GM21360 (cell line): ENCODE data around the gene UBAC2.

Source experiments
- ATAC-seq: cut with Tn5 transposase; IDR thresholded peaks from one replicate; pipeline ENCODE4 v1.9.1; 2021; ENCODE audit warnings: mild to moderate bottlenecking, moderate library complexity; ENCODE audit not compliant: unreplicated experiment

Gene UBAC2

DNA sequence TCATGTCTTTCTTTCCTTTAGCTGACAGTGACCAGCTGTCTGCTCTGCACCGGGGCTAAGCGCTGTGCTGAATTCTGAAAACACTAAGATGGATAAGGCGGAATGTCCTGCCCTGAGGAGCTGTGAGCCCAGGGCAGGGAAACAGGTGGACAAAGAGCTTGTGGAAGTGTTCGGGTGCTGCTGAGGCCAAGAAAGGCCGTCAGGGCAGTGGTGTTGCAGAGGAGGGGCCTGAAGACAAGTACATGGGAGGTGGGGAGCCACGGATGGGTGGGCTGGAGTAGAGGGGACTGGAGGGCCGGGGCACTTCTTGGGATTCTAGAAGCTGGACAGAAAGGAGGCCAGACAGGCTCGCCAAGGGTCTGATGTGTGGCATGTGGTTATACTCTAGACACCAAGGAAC is 172.8 kb downstream of the UBAC2 start:
- ATAC-seq: no peak

DNA sequence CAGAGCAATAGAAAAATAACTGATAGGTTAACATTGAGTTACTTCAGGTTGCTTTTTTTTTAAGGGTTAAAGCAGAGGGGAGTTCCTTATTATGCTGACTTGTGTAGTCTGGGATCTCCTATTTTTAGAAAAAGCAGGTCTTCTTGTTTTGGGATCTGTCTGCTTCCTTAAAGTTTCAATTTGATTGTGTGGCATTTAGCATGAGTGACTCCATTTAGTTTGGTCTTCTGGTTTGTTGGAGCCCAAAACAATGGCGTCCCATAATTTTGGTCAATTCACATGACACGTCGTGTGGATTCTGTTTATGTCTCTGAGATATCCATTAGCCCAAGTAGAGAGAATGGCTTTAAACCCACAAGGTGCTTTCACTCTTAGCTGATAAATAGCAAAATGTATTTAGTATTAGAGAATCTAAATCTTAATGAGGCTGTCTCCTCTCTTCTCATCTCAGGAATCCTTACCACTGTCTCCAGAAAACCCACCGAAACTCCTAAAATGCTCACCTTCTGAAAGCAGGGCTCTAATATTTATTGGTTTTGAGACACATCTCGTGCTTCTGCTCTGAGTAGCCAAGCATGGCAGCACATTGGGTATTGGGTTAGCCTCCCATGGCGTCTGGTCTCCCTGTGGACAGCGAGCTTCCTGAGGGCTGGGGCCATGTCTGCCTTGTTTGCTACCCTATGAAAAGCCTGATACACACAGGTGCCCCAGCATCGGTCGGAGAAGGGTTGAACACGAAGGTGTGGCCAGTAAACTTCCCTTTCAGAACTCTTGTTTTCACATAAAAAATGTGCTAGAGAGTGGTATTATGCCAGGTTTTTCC is 173.7 kb downstream of the UBAC2 start:
- no peak for ATAC-seq

DNA sequence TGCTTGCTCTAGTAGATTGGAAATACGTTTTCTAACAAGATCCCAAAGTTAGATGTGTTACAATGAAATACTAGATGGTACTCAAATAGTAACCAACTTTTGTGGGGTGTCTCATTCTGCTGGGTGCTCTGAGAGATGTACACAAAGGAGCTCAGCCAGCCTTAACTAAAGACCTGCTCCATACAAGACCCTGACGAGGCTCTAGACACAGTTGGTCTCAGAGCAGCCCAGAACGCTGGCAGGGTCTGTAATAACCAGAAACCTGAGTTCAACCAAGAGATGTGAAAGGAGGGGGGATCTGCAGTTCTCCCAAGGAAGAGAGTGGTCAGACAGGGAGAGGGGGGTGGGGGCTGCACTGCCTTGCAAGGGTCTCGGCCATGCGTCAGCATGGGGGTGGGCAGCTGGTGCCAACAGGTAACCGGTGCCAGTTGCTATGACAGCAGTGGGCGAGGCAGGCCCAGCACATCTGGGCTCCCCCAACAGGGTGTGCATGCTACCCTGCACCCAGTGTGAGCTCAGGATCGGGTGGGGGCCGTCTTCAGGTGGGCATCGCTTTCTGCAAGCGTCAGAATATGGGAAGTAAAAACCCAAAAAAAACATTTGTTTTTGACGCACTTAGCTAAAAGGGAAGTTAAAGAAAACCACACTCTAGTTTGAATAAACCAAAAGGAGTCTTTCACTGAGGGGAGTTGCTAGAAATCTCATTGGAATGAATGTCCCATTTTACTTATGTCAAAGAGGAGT is 174.5 kb downstream of the UBAC2 start:
- ATAC-seq: peak; percentile 43

DNA sequence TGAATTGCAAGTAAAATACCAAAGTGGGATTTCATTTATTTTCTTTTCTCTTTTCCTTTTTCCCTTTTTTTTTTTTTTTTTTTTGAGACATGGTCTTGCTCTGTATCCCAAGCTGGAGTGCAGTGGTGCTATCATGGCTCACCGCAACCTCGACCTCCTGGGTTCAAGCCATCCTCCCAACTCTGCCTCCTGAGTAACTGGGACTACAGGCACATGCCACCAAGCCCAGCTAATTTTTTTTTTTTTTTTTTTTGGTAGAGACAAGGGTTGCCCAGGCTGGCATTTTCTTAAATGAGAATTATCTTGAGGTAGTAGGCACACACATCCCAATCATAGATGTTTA is 175.1 kb downstream of the UBAC2 start:
- peak; percentile 10 for ATAC-seq

DNA sequence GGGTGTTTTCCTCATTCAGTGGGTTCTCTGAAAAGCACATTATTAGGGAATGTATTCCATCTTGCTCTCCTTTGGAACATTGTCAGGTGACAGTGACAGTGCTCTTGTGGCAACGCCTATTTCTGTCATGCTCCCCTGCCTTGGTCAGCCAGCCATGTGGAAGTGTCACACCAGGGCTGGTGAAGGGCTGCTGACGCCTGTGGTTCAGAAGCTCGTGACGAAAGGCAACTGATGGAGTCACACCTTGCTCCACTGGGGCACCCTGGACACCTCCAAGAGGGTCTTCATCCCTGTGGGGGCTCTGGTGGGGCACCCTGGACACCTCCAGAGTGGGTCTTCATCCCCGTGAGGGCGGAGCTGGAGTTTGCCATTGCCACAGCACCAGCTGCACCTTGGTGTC is 175.5 kb downstream of the UBAC2 start:
- ATAC-seq: peak; percentile 65

DNA sequence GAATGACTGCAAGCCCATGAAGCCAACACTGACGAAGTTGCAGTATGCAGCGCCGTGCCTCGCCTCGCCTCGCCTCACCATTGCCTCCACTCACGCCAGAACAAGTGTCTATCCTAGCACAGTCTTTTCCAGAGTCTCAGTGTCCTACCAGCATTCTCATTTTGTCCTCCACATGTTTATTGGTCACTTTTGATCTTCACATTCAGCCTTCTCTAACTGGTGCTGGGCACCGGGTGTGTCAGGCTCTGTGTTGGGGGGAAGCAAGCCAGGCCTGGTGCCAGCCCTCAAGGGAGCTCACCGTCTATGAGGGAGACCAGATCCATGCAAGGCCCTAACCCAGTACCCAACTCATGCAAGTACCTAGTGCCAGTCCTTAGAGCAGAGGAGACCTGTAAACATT is 176.3 kb downstream of the UBAC2 start:
- no peak for ATAC-seq

DNA sequence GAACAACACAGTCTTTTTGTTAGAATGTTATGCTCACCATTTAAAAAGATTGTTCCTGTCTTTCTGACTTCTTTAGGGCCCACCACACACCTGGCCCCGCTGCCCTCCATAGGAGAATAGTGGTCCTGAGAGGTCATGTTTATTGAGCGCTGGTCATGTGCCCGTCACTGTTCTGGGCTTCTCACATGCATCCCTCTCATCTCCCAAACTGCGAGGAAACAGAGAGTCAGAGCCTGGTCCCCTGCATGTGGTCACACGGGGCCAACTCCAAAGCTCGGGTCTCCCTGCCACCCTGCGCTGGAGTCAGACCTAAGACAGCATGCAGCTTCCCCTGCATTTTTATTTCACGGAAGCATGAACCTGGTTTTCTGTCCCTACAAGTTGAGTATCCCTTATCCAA is 177.0 kb downstream of the UBAC2 start:
- no peak for ATAC-seq

DNA sequence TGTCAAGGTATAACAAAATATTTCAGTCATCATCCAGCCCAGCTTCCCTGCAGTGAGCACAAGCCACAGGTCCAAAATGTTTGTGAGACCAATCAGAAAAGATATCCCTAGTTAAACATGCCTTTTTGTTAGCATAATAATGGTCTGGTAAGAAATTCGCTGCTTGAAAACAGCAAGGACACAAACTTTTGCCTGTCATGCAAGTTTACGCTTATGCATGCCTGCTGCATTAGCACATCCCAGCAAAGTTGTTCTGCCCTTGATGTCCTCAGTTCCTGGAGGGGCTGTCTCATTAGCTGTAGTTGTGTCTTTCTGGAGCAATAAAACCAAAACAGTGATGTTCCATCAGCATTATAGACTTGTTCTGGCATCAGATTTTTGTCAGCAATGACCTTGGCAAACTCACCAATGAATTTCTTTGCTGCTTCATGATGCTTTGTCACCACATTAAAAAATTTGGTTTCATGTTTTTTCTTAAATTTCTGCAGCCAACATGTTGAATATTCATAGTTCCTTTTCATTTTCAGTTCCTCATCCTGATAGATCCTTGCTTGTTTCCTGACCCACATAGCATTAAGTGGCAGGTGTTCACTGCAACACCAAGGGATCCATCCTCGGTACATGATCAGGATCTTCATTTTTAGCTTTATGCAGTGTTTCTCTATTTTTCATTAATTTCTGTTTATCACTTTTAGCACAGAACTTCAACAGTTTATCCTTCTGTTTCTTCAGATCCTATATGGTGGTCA is 178.5 kb downstream of the UBAC2 start:
- ATAC-seq: no peak

DNA sequence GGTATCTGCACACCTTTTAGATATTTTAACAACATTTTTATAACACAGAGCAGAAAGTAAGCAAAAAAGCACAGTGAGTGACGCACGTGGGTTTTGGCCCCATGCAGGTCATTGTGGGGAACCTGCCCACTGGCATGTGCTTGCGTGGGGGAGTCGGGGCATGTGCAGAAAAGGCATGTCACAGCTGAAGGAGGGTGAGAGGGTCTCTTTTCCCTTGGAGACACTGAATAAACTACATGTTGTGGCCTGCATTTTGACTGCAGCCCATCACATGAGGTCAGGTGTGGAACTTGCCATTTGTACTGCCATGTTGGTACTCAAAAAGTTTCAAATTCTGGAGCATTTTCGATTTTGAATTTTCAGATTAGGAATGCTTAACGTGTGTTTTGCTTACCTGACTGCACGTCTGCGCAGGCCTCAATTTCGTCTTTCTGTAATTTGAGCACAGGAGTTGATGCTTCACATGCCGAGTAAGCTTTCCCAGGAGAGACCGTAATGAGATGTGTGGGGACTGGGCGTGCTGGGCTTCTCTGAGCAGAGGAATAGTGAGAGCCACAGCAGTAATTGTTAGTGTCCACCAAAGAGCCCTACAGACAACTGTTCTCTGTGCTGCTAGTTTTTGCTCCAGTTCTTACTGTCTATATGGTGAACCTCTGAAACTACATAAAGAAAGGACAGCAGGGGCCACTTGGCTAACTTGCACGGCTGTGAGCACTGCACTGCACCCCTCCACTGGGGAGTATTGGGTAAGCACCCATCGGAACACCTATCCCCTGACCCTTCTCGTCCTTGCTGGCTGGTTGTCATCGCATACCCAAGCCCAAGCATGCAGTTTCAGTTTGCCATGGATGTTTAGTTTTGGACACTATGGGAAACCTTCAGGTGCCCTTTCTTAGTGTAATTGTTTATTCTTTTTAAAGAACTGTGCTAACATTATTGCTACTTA is 179.5 kb downstream of the UBAC2 start:
- ATAC-seq: no peak

DNA sequence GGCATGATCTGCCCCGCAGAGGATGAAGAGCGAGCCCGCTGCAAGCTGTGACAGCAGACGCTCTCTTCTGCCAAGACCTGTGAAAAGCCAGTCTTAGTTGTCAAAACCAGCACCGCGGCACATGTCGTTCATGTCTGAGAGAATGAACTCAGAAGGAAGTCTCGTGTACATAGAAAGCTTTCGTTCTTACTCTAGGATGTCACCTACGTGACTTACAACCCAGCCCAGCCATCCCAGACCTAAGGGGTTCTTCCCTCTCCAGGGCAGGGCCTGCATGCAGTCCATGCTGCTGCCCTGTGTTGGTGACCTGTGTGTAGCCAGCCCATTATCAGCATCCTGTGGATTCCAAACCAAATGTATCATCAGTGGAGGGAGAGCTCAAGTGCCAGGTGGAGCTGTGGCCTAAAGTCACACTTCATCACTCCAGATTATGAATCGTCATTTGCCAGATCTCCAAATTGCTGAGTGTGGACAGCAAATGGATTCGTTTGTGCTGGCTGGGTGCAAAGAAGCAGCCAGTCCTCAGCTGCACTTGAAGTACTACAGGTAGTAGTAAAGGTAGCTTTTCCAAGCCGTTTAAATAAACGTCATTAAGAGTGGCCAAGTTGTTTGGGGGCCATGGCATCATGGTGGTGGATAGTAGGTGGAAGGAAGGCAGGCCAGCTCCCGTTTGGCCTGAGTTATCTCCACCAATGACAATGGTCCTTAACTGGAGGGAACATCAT is 180.4 kb downstream of the UBAC2 start:
- no peak for ATAC-seq

DNA sequence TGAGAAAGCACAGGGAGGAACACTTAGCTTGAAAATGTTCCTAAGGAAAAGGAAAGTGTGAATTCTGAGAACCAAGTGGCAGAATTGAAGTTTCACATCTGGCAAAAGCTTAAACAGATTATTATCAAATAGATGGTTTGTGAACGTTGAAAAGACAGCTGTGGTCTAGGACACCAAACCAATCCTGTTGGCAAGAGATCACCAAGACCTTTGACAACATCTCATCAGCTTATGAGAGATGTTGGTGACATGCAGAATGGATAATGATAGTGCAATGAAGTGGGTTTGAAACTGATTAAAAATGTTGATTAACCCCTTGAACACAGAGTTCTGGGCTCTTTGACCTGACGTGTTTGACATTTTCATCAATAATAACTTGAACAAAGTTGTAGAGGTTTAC is 181.1 kb downstream of the UBAC2 start:
- ATAC-seq: no peak

DNA sequence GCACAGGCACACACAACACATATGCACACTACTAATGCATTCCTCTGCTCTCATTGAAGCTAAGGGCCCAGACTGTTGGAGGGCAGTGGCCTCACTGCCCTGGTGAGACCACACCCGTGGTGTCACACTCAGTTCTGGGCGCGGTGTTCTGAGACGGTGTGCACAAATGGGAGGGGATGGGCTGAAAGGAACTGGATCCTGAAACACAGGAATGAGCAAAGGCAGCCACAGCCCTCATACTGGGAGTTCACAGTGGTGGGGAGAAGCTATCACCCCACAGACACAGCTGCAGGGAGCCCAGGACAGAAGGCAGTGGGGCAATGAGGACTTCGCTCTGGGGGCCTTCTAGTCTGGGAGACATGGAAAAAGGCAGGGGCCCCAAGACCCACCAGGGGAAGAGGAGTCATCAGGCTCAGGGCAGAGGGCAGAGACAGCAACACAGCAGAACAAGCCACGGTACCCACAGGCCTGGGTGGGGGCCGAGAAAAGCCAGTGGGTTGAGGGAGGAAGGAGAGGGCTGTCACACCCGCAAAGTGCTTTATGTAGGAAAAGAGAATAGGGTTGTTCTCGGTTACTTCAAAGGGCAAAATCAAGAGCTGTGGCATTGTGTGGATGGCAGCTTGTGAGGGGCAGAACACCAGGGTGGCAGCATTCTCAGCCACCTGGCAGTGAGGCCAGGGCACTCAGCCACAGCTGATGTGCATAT is 181.9 kb downstream of the UBAC2 start:
- no peak for ATAC-seq

DNA sequence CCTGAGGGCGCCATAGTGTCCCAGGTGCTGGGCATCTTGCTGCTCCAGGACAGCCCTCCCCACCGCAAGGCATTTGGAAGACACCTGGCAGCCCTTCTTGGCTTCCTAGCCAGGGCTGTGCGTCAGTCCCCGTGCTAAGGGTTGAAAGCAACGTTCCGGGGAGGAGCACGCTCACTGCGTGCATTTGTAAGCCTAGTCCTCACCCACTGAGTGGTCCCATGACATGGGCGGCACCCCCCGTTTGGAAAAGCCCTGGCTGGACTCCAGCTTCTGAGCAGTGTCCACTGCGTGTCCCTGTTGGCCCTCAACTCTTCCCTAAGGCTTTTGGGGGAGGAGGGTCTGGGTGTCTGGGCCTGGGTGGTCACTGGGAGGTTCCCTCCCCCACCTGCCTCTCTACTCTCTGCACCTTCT is 182.9 kb downstream of the UBAC2 start:
- ATAC-seq: no peak

DNA sequence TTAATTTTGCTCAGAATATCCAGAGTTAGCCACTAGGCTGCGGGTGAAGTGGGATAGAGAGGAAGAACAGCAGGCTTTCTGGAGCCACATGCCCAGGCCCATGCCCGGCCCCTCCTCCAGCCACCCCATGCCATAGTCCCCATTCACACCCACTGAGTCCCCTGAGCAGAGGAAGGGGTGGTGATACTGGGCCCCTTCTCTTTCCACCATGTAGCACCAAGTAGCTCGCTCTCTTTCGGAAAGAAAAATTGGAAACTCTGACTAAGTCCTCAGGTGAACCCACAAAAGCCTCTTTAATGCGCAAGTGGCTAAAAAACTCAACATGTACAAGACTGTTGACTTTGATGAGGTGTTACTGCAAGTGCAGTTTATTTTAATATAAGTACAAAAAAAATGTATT is 183.3 kb downstream of the UBAC2 start:
- ATAC-seq: no peak

DNA sequence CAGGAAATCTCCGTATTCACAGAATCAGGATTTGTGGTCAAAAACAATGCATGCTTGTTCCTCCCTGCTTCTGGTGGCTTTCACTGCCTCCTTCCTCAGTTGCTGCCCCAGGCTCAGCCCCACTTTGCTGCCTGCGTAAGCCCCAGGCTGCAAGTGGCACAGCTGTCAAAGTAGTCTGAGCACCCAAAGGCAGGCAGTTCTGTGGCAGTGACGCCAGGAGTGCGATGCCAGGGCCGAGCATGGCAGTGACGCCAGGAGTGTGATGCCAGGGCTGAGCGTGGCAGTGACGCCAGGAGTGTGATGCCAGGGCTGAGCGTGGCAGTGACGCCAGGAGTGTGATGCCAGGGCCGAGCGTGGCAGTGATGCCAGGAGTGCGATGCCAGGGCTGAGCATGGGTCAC is 183.8 kb downstream of the UBAC2 start:
- no peak for ATAC-seq

DNA sequence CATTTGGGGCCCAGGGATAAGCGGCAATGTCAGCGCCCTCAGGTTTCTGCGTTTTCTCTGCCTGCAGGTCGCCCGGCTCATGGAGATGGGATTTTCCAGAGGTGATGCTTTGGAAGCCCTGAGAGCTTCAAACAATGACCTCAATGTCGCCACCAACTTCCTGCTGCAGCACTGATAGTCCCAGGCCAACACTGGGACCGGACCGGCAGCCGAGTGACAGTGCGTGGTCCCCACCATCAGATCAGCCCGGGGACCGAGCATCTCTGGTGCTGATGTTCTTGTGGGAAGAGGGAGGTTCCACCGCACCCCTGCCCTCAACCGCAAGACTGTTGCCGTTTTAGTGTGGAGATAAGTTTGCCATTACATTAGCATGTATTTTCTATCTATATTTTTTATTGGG is 184.5 kb downstream of the UBAC2 start:
- ATAC-seq: no peak

DNA sequence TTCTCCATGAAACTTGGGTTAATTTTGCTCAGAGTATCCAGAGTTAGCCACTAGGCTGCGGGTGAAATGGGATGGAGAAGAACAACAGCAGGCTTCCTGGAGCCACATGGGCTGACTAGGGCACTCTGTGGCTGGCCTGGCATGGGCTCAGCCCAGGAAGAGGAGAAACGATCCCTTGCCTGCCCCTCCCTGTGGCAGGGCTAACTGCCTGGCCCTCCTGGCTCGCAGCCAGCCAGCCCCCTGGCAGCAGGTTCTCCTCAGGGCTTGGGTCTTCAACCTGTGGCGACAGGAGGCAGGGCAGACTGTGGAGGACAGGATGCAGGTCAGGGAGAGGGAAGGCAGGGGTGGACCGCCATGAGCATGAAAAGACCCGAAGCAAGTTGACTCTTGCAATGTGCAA is 185.3 kb downstream of the UBAC2 start:
- no peak for ATAC-seq

DNA sequence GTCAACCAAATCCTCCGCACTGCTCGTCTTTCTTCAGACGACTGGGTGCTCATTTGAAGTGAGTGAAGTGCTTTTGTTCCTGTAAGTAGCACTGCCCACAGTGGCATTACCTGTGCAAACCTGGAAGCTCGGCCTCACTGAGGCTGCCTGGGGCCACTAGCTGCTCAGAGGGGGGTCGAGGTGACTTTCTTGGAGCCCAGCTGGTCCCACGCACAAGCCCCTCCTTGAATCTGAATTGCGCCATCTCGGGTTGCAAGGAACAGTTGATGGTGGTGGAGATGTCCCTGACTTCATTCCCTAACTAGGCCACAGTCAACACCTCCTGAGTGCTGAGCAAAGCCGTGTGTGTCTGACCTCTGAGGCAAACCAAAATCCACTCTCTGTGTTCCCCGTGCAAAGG is 185.8 kb downstream of the UBAC2 start:
- no peak for ATAC-seq
